GM12801 (cell line): ENCODE results near the gene FIBP.

Source experiments
- TF ChIP-seq, protein P1 (sequence below): IDR thresholded peaks from one replicate; pipeline ENCODE4 v1.5.1; 2011; ENCODE audit warnings: control low read depth; ENCODE audit not compliant: insufficient read length; ENCODE audit errors: extremely low read depth

FIBP gene

DNA sequence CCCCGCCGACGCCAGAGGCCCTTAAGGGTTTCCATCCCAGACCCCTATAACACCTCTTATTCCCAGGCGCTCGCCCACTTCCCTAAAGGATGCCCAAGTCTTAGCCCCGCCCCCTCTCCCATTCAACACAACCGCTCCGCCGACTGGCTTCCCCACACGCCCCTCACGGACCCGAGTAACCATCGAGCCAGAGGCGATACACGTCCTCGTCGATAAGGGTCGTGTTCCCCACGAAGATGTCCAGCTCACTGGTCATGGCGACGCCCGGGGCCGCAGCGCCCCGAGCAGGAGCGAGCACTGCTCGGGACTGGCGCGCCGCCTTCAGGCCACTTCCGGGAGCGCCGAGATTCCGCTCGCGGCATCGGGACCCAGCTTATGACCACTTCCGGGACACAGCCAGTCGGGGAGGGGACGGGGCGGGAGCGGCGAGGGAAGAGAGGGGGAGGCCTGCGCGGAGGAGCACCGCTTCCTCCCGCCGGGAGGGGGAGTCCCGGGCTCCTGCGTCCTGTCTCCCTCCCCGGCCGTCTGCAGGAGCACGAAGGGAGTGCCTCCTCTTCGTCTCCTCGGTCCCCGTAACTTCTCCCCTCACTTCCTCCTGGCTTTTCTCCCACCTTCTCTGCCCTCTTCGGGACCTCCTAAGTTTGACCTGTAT is at the start of gene FIBP:
Gene FIBP (minus strand): TSS at position 309 of the 652 bp plus-strand sequence. CDS start 53 bp downstream, at position 256.
- TF ChIP-seq, protein P1, sequence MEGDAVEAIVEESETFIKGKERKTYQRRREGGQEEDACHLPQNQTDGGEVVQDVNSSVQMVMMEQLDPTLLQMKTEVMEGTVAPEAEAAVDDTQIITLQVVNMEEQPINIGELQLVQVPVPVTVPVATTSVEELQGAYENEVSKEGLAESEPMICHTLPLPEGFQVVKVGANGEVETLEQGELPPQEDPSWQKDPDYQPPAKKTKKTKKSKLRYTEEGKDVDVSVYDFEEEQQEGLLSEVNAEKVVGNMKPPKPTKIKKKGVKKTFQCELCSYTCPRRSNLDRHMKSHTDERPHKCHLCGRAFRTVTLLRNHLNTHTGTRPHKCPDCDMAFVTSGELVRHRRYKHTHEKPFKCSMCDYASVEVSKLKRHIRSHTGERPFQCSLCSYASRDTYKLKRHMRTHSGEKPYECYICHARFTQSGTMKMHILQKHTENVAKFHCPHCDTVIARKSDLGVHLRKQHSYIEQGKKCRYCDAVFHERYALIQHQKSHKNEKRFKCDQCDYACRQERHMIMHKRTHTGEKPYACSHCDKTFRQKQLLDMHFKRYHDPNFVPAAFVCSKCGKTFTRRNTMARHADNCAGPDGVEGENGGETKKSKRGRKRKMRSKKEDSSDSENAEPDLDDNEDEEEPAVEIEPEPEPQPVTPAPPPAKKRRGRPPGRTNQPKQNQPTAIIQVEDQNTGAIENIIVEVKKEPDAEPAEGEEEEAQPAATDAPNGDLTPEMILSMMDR = no peak

- TF ChIP-seq, protein P1 = no peak
Observed at GRCh38 chr11:65937766-65938165, 49.5 kb upstream of the FIBP start.

GRCh38 chr11:65934014-65934413 is 45.7 kb upstream of the FIBP start:
- TF ChIP-seq, protein P1 = no peak

DNA sequence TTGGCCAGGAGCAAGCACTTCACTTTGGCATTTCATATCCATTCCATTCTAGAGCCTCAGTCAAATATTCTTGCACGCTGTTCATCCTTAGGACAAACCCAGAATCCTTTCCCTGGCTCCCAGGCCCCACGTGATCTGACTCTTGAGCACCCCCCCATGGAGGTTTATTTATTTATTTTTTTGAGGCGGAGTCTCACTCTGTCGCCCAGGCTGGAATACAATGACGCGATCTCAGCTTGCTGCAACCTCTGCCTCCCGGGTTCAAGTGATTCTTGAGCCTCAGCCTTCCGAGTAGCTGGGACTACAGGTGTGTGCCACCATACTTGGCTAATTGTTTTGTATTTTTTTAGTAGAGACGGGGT is 44.3 kb upstream of the FIBP start:
- TF ChIP-seq, protein P1 = no peak

DNA sequence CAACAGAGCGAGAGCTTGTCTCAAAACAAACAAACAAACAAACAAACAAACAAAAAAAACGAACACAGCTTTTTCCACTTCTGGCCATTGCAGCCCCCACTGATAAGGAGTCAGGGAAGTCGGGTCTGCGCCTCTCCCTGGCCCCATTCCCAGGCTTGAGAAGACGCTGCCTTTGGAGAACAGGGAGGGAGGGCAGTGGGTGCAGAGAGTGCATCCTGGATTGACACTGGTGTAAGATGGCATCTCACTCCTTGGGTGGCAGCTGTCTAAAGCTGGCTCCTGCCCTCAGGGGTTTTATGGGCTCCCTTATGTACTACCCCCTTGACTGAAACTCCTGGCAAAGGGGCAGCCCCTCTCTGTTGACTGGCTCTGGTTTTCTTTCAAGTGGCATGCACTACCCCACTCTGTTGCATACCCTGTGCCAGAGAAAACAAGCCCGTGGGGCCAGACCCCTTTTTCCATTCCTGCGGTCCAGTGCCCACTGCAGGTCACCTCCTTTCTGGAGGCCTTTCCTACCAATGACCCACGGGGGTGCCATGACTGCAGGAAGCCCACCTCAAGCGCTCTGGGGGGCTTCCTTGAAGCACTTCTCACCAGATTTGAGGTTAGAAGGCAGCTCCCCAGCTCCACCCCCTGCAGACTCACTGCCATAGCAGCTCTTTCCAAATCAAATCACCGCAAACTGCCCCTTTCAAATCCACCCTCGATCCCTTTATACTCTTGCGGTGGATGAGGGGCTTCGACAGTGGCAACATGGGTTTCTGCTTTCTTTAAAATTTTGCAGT is 43.7 kb upstream of the FIBP start:
- TF ChIP-seq, protein P1 = no peak

- TF ChIP-seq, protein P1 = no peak
Observed at GRCh38 chr11:65928667-65929066, 40.4 kb upstream of the FIBP start.

DNA sequence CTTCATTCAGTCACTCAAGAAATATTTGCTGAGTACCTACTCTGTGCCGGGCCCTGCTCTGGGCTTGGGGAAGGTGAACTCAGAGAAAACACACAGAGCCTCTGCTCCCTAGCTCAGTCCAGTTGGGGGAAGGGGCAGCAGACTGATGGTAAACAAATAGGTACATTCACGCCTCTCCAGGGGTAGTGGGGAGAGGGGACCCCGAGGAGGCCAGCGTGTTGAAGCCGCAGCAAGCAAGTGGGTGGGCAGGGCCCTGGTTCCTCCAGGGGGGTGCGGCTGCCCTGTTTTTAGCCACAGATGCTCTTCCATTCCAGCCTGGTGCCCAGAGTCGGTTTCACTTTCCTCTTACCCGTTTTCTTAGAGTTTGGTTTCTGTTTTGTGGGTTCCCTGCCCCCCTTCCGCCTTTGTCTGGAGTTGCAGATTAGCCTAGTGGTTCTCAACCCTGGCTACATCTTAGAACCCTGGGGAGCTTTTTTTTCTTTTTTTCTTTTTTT is 39.7 kb upstream of the FIBP start:
- TF ChIP-seq, protein P1 = no peak
